Activated CD8-positive, alpha-beta memory T cell treated with anti-CD3 and anti-CD28 coated beads, Interleukin-2, amount 50 U/mL, for 4 hours (primary cell): Measurements from ENCODE around the gene SMPDL3B.
A peak's percentile ranks its signal among the peaks of the same experiment; 100 is the strongest.
"Not testable (repeated sequence)": the region's sequence is repeated elsewhere in the genome, so short reads cannot be mapped to it uniquely, and the experiment has no call there.

Experiments used
- DNase-seq: peaks from one replicate; pipeline ENCODE4 v3.0.0-alpha.2; 2020

Gene SMPDL3B

GRCh38 chr1:27971674-27972073 is 36.9 kb downstream of the SMPDL3B start:
- DNase-seq = no peak

DNA sequence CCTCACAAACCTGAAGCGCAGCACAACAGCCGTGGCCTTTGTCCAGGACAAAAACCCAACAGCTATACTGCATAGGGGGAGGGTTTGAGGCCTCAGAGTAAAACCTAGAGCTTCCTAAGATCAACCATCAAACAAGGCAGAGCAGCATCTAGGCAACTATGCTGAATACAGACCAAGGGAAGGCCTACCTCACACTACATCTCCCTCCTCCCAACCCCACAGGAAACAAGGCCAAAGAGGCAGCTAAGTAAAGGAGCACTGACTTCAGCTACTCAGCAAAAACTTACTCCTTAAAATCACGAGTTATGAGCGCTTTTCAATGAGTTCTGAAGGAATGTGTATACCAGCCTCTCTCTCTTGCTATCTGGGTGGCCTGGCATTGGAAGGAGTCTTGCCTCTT is 37.3 kb downstream of the SMPDL3B start:
- DNase-seq = no peak

DNA sequence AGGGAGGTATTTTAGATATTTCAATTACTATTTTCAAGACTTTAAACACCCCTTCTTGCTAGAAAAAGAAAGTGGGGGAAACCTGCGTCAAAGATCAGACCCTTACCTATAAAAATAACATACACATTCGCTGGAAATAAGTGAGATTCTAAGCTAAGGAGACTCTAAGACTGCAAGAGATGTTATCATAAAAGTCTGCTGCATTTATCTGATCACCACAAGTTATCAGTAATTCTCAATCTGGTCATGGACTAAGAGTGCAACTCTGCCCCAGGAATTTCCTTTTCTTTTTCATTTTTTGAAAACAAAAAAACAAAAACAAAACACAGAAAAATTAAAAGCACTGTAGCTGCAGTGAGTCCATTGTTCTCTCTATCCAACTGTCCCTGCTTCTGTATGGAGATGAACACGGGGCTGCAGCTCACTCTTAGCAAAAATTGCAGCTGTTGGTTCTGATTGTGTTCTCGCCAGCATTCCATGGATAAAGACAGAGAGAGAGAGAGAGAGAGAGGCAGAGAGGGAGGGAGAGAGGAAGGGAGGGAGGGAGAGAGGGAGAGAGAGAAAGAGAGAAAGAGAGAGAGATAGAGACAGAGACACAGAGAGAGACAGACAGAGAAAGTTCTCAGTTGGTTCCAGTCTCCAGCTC is 39.1 kb downstream of the SMPDL3B start:
- DNase-seq = no peak

DNA sequence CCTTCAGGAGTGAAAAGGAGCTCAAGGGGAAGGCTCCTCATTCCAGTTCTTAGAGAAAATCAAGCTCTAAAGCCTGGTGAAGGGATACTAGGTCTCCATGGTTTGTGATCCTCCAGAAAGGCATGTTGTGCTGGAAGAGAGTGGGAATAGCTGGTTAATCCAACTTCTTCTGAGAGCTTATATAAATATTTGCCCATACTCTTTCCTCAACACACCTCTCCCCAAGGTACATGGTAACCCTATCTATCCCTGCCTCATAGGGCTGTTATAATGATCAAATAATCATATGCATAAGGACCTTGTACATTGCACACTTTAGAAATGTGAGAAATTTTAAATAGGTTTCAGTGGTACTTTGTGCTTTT is 39.6 kb downstream of the SMPDL3B start:
- DNase-seq = no peak

GRCh38 chr1:27979151-27979858 is 44.5 kb downstream of the SMPDL3B start:
- DNase-seq = no peak

GRCh38 chr1:27979859-27980201 is 45.0 kb downstream of the SMPDL3B start:
- DNase-seq = no peak

DNA sequence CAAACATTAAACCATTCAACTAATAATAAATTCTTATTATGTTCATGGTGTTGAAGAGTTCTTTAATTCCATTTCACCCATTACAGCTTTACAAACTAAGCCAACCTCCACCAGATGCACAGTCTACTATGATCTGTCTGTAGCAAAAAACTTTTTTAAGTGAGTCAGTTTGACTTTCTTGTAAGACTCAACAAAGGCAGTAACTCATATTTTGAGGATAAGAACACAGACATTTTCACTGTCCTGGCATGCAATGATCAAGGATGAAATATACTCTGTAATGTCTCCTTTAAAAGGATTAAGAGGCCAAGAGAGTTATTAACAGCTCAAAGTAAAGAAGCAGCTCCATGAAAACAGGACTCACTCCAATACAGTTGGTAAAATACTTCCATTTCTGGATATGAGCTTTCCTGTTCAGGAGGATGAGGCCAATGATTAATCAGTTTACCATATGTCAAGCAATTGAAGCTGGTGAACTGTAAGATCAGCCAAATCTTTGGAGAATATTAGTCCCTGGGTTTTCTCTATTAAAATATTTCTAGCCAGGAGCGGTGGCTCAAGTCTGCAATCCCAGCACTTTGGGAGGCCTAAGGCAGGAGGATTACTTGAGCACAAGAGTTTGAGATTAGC is 45.5 kb downstream of the SMPDL3B start:
- DNase-seq = no peak

- DNase-seq = no peak
Observed at GRCh38 chr1:27981145-27981544, 46.3 kb downstream of the SMPDL3B start.

- no peak for DNase-seq
Observed at GRCh38 chr1:27990920-27991537, 56.2 kb downstream of the SMPDL3B start.

GRCh38 chr1:27992276-27992675 is 57.5 kb downstream of the SMPDL3B start:
- DNase-seq = peak; percentile 46

GRCh38 chr1:27993241-27993640 is 58.4 kb downstream of the SMPDL3B start:
- no peak for DNase-seq

DNA sequence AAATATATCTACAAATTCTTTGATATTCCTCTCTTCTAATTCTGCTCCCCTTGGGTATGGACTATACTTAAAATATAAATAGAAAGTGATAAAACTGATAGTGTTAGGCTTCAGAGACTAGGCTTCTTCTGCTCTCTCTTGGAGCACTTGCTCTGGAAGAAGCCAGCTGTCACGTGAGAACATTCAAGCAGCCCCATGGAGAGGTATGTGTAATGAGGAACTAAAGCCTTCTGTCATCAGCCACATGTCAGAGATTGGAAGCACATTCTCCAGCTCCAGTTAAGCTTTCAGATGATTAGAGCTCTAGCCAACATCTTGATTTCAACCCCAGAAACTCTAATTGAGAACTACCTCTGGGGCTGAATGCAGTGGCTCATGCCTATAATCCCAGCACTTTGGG is 59.3 kb downstream of the SMPDL3B start:
- DNase-seq = no peak

- DNase-seq = not testable (repeated sequence)
Observed at GRCh38 chr1:27994526-27994925, 59.7 kb downstream of the SMPDL3B start.

DNA sequence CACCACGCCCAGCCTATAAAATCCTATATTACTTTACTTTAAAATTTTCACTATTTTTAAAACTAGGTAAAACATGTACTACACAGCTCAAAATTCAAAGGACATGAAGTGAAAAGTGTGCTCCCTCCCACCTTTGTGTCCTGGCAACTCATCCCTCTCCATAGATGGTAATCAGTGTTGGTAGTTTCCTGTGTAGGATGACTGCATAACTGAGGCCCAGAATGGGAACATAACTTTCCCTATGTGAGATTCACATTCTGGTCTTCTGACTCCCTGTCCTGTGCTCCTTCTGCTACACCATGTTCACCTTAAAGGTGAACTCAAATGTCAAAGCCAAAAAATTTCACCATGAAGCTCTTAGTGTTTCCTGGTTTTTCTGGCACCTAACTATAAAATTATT is 64.3 kb downstream of the SMPDL3B start:
- no peak for DNase-seq

DNA sequence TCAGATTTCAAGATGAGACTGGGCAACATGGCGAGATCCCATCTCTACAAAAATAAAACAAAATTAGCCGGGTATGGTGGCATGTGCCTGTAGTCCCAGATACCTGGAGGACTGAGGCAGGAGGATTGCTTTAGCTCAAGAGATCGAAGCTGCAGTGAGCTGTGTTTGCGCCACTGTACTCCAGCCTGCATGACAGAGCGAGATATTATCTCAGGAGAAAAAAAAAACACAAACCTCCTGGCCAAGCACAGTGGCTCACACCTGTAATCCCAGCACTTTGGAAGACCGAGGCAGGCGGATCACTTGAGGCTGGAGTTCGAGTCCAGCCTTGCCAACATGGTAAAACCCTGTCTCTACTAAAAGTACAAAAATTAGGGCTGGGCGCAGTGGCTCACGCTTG is 67.8 kb downstream of the SMPDL3B start:
- no peak for DNase-seq

- not testable (repeated sequence) for DNase-seq
Observed at GRCh38 chr1:28003117-28003516, 68.3 kb downstream of the SMPDL3B start.
